OCI-LY7 (cell line): ENCODE results near the gene SCRG1. TPM values are rescaled to one million over a fixed set of nuclear protein-coding genes. Genes with fewer than 3 reads are reported as not detected.
A peak's percentile ranks its signal among the peaks of the same experiment; 100 is the strongest.

Experiments
- BruUV-seq: library from RNA; stranded (reverse); fragments of 400-500 nt; replicated peaks from 2 replicates; lab custom pipeline; 2021; lab: Mats Ljungman, UMichigan
- CTCF ChIA-PET: fragments of 300-600 bp; sonication (Branson Sonifier 250); formaldehyde crosslinking; loops from one replicate; lab custom pipeline; 2022; ENCODE audit warnings: antibody characterized with exemption; ENCODE audit not compliant: unreplicated experiment; lab: Charles Lee
- POLR2A ChIA-PET: fragments of 300-600 bp; sonication (Branson Sonifier 250); formaldehyde crosslinking; loops from one replicate; lab custom pipeline; 2022; ENCODE audit warnings: antibody characterized with exemption; lab: Charles Lee
- DNase-seq: peaks from one replicate; pipeline ENCODE4 v3.0.0-alpha.2; 2015; ENCODE audit warnings: low spot score
- H2AFZ ChIP-seq: fragments of 200-600 bp; sonication (generic), shearing (Covaris generic); 2 replicates; pipeline ENCODE4 v1.6.1; 2014; ENCODE audit warnings: mild to moderate bottlenecking, antibody characterized with exemption, low read length, moderate library complexity
- H3K27ac ChIP-seq: fragments of 200-600 bp; sonication (generic); 2 replicates; pipeline ENCODE4 v1.5.1; 2014; ENCODE audit warnings: mixed run types, low read depth, mild to moderate bottlenecking, moderate library complexity, low read length, inconsistent platforms; ENCODE audit not compliant: poor library complexity, severe bottlenecking
- H3K36me3 ChIP-seq: fragments of 200-600 bp; sonication (generic); 2 replicates; pipeline ENCODE4 v1.6.1; 2014; ENCODE audit warnings: mild to moderate bottlenecking, antibody characterized with exemption, low read length, moderate library complexity, mixed read lengths; ENCODE audit not compliant: insufficient read depth
- H3K4me1 ChIP-seq: fragments of 200-600 bp; sonication (generic); 2 replicates; pipeline ENCODE4 v1.5.1; 2014; ENCODE audit warnings: mild to moderate bottlenecking, low read length; ENCODE audit not compliant: insufficient read depth, poor library complexity, severe bottlenecking
- H3K4me2 ChIP-seq: fragments of 200-600 bp; sonication (generic); 2 replicates; pipeline ENCODE4 v1.6.1; 2014; ENCODE audit warnings: mild to moderate bottlenecking, low read length
- H3K4me3 ChIP-seq: fragments of 200-600 bp; sonication (generic); 2 replicates; pipeline ENCODE4 v1.5.1; 2014; ENCODE audit warnings: mild to moderate bottlenecking, low read depth, low read length; ENCODE audit not compliant: poor library complexity, severe bottlenecking
- H3K79me2 ChIP-seq: fragments of 200-600 bp; sonication (generic); 2 replicates; pipeline ENCODE4 v1.6.1; 2016; ENCODE audit warnings: low read depth, mild to moderate bottlenecking, low read length, moderate library complexity, mixed read lengths; ENCODE audit not compliant: insufficient read depth
- H3K9me2 ChIP-seq: fragments of 200-600 bp; sonication (generic); 2 replicates; pipeline ENCODE4 v1.6.1; 2016; ENCODE audit warnings: mild to moderate bottlenecking, low read length, mixed read lengths; ENCODE audit not compliant: insufficient read depth
- H3K9me3 ChIP-seq: fragments of 200-600 bp; sonication (generic); 2 replicates; pipeline ENCODE4 v1.6.1; 2014; ENCODE audit warnings: mild to moderate bottlenecking, mixed run types, low read length, mixed read lengths
- H4K20me1 ChIP-seq: fragments of 200-600 bp; sonication (generic); 2 replicates; pipeline ENCODE4 v1.6.1; 2014; ENCODE audit warnings: mild to moderate bottlenecking, antibody characterized with exemption, low read length, moderate library complexity, mixed read lengths; ENCODE audit not compliant: insufficient read depth
- CTCF ChIP-seq: fragments of 200-600 bp; sonication (generic); conservative IDR thresholded peaks from 2 replicates; pipeline ENCODE4 v1.5.1; 2014; ENCODE audit warnings: mild to moderate bottlenecking, antibody characterized with exemption, low read length, moderate library complexity, mixed read lengths
- EZH2phosphoT487 ChIP-seq: fragments of 200-600 bp; sonication (generic); IDR thresholded peaks from 2 replicates; pipeline ENCODE4 v1.6.1; 2018; ENCODE audit warnings: low read depth, borderline replicate concordance, mild to moderate bottlenecking, mixed run types, antibody characterized with exemption, low read length, moderate library complexity, mixed read lengths
- intact Hi-C: fragments of 100-400 bp; cut with micrococcal nuclease; formaldehyde crosslinking; loops from one replicate; pipeline ENCODE4 v1.10.0; 2022; ENCODE audit not compliant: unreplicated experiment
- small RNA-seq: library from RNA; depleted of rRNA; stranded (forward); fragments of <200 nt; gene quantifications from one replicate; pipeline ENCODE3, GENCODE V24; 2014
- total RNA-seq, 2 experiments: library from RNA; depleted of rRNA in 1 of 2; stranded (reverse); fragments of >200 nt in 1 of 2; shearing (Covaris generic) in 1 of 2; gene quantifications; 2 replicates each; pipeline ENCODE4 v1.2.3, GENCODE V29; 2014 to 2022

SCRG1 gene
- total RNA-seq, 2 experiments from 2014 or later = not detected

- ChIA-PET CTCF (interaction anchor here (0.8 to 1.2 kb wide), 2 partner anchors 32 to 37 kb away, joined by 4 read pairs; no protein-coding TSS in a partner anchor), POLR2A (interaction anchor here (0.5 to 14.1 kb wide), 11 partner anchors 11 to 1593 kb away, joined by 3 to 336 read pairs (median 7); partner anchors contain the start of genes GALNT7 and SAP30)
- peak overlapping the region; percentile 99 for H3K4me3 ChIP-seq
- peak overlapping the region; percentile 94 for H3K4me2 ChIP-seq
- H3K27ac ChIP-seq = peak overlapping the region; percentile 92
- intact Hi-C loops = loop anchor here (1.0 kb wide), 2 partner anchors 35 to 167 kb away; partner anchors contain the start of genes GALNT7 and SAP30
- H4K20me1 ChIP-seq = peaks cover 20% of the 10 kb centered on the region; the same call in 1 of the 2 replicates
- peaks cover 53% of the 10 kb centered on the region for H3K4me1 ChIP-seq
- no TSS peak for BruUV-seq
- peak; percentile 81 for DNase-seq
- H3K9me2 ChIP-seq = no peaks in the 10 kb centered on the region
- peak overlapping the region; percentile 53; the same call in 1 of the 2 replicates for H2AFZ ChIP-seq
- TF ChIP-seq EZH2phosphoT487 = no peak
- no peak for TF ChIP-seq CTCF
- H3K79me2 ChIP-seq = peaks cover 66% of the 10 kb centered on the region
- H3K36me3 ChIP-seq = peaks cover 39% of the 10 kb centered on the region
- no peaks in the 10 kb centered on the region for H3K9me3 ChIP-seq
These were observed 63.8 kb downstream of the SCRG1 start for GRCh38 chr4:173334891-173335752.

Small RNA genes lying within 50 kb of the gene (small RNA-seq; reads per million reads assigned to genes)
- gene RNU6-1096P = not detected

Other genes with a start within 250 kb of the SCRG1 start
- gene GALNT7, start 230.3 kb downstream of the SCRG1 start, total RNA-seq (2014; rRNA removed; shearing (Covaris generic)) = 20.3 and 24.8 TPM in 2 replicates
- 33.4 and 34.4 TPM in 2 replicates for gene GALNT7, start 230.3 kb downstream of the SCRG1 start, total RNA-seq (2022)
- gene HMGB2, start 64.8 kb downstream of the SCRG1 start, total RNA-seq (2014; rRNA removed; shearing (Covaris generic)) = 697 and 1,101 TPM in 2 replicates
- 810 and 934 TPM in 2 replicates for gene HMGB2, start 64.8 kb downstream of the SCRG1 start, total RNA-seq (2022)
- gene SAP30, start 28.2 kb downstream of the SCRG1 start, total RNA-seq (2014; rRNA removed; shearing (Covaris generic)) = 63.5 and 86.2 TPM in 2 replicates
- 49.3 and 56.0 TPM in 2 replicates for gene SAP30, start 28.2 kb downstream of the SCRG1 start, total RNA-seq (2022)
- not detected in 2 replicates for gene HAND2, start 131.1 kb upstream of the SCRG1 start, total RNA-seq (2014; rRNA removed; shearing (Covaris generic))
- not detected in 2 replicates for gene HAND2, start 131.1 kb upstream of the SCRG1 start, total RNA-seq (2022)